ENCODE measurements around the gene WIF1.

The WIF1 gene

DNA sequence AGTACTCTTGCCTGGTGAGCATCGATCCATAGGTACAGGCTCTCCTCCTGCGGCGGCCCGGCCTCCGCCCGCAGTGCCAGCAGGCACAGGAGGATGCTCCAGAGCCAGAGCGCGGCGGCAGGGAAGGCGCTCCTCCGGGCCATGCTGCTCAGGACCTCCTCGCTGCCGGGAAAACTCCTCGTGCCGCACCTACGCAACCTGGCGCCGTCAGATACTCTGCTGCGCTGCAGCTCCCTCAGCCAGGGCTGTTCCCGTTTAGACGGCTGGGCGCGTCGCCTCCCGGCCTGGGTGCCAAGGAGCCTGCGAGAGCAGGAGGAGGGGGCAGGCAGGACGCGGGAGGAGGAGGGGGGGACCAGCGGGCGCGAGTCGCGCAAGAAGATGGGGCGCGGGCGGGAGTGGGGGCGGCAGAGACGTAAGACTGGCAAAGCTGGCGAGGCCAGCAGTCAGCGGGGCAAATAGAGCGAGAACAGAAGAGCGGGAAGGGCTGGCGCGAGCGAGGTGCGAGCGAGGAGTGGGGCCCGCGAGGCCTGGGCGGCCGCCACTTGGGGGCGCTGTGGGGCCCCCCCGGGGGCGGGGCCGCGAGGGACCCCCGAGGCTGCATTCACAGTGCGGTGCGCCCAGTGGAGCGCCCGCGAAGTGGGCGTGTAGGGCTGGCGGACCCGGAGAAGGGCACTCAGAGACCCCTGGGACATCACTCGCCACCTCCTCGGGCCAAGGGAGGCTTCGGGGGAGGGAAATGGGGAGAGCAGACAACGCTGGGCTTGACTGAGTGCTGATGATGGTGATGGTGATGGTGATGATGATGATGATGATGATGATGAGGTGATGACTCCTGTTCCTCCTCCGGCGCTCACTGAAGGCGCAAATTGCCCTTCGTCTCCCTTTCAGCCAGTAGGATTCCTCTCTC, at the start of gene WIF1:
WIF1 (minus strand) TSS at position 257 of the 907 bp plus-strand sequence; CDS start at position 143, 114 bp downstream.
- DNase-seq (ENCODE audit: low spot score), result no peak

GRCh38 chr12:65170209-65170881, 49.2 kb upstream of the WIF1 start:
- peak; percentile 58 for DNase-seq (ENCODE audit: low spot score)

GRCh38 chr12:65169320-65170208, 48.5 kb upstream of the WIF1 start, which contains the start of gene LEMD3:
TSS of gene LEMD3 (plus strand) at chr12:65169583. CDS start at chr12:65169597, 14 bp downstream.
- DNase-seq (ENCODE audit: low spot score), result peak; percentile 86

- peak; percentile 11 for DNase-seq (ENCODE audit: low spot score)
Measured at GRCh38 chr12:65168681-65169319, 47.7 kb upstream of the WIF1 start.

DNA sequence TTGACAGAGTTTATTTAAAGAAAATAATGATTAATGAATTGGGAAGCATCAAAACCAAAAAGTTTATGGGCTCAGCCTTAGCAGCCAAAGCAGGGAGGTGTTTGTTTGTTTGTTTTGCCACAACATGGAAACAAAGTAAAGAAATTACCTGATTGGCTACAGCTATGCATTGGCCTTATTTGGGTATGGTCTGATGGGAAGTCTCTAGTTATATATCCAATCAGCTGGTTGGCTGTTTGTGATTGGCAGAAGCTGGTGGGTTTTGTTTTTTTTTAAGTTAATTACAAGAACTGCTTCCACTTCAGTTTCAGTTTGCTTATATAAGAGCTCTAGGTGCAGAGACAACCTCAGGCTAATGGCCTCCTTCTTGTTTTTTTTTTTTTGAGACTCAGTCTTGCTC, 43.7 kb upstream of the WIF1 start:
- DNase-seq (ENCODE audit: low spot score), result no peak

DNA sequence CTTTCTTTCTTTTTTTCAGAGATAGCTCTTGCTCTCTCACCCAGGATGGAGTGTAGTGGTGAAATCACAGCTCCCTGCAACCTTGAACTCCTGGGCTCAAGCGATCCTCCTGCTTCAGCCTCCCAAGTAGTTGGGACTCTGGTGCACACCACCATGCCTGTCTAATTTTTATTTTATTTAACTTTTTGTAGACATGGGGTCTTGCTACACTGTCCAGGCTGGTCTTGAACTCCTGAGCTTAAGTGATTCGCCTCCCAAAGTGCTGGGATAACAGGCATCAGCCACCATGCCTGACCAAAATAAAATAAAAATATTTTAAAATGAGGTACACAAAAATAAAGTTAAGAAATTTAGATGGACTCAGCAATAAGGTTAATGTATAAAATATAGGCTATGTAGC, 43.1 kb upstream of the WIF1 start:
- no peak for DNase-seq (ENCODE audit: low spot score)

DNA sequence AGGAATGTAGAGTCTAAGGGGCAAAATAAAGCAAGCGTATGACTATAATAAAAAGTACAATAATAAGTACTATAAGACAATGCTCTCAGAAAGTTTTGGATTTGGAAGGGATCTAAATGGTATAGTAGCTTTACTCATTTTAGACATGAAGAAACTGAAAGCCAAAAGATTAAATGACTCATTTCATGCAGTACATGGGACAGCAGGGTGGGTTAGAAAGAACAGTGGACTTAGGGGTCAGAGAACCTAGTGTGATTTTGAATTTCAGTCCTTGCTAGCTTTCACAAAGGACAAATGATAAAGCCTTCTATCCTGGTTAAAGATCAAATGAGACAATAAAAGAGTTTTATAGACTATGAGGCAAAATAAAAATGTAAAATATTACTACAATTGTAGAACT, 41.5 kb upstream of the WIF1 start:
- no peak for DNase-seq (ENCODE audit: low spot score)

GRCh38 chr12:65157091-65157490, 36.0 kb upstream of the WIF1 start:
- DNase-seq (ENCODE audit: low spot score), result no peak

- DNase-seq (ENCODE audit: low spot score), result no peak
Measured at GRCh38 chr12:65156366-65156841, 35.3 kb upstream of the WIF1 start.

GRCh38 chr12:65155784-65156183, 34.7 kb upstream of the WIF1 start:
- DNase-seq (ENCODE audit: low spot score), result no peak

DNA sequence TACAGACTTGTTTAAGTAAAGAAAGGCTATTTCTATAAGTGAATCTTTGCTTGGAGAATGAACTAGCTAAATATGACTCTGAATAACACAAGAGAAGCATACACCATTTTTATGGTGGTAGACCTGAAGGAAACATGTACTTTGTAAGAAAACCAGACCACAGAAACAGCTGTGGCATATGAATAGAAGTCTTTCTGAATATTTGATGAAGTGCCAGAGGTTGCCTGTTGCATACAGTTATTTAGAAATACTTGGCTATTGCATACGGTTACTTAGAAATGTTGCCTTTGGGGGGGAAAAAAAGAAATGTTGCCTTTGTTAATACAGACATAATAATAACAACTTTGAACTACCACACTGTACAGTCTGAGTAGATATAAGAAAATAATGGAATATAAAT, 31.5 kb upstream of the WIF1 start:
- no peak for DNase-seq (ENCODE audit: low spot score)

DNA sequence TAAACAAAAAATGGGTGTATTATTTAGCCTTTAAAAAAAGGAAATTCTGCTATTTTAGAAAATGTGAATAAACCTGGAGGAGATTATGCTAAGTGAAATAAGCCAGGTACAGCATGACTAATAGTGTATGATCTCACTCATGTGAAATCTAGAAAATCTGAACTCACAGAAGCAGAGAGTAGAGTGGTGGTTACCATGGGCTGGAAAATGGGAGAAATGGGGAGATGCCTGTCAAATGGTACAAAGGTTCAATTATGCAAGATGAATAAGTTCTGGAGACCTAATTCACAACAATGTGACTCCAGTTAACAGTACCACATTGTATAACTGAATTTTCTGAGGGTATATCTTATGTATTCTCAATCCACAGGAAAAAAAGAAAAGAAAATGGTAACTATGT, 30.9 kb upstream of the WIF1 start:
- no peak for DNase-seq (ENCODE audit: low spot score)

DNA sequence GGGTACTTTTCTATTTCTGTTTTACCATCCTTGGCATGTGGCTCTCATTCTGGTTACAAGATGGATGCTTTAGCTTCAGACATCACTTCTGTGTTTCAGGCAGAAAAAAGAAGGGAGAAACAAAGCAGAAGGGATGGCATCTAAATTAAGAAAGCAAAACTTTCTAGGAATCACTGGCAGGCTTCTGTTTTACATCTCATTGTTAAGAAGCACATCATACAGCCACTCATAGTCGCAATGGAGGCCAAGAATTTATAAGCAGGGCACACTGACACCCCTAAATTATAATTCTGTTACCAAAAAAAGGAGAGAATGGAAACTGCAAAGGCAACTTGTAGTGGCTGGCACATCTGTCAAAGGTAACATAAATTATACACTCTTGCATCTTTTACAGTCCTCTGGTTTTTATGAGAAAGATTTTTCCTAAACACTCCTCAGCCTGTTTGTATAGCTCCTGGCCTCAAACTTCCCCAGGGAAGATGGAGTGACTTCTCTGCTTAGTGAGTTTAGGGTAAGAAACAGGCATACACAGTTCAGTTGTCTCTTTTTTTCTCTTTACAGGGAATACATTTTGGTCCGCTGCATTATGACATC, 26.3 kb upstream of the WIF1 start:
- DNase-seq (ENCODE audit: low spot score), result no peak

DNA sequence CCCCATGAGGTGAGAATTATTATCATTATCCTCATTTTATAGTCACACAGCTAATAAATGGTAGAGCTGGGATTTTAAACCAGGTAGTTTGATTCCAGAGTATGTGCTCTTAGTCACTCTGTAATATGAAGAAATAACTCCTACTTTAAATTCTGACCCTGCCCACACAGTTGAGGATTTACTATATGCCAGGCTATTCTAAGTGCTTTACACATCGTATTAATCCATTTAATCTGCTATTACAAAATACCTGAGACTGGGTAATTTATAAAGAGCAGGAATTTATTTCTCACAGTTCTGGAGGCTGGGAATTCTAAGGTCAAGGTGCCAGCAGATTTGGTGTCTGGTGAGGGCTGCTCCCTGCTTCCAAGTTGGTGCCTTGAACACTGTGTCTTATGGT, 19.6 kb upstream of the WIF1 start:
- DNase-seq (ENCODE audit: low spot score), result no peak

- no peak for DNase-seq (ENCODE audit: low spot score)
Measured at GRCh38 chr12:65139389-65139788, 18.3 kb upstream of the WIF1 start.

DNA sequence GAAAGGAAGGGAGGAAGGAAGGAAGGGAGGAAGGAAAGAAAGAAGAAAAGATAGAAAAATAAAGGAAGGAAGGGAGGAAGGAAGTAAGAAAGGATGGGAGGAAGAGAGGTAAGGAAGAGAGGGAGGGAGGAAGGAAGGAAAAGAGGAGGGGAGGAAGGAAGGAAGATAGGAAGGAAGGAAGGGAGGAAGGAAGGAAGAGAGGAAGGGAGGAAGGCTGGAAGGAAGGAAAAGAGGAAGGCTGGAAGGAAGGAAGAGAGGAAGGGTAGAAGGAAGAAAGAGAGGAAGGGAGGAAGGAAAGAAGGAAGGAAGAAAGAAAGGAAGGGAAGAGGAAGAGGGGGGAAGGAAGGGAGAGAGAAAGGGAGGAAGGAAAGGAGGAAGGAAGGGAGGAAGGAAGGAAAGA, 12.8 kb upstream of the WIF1 start:
- no peak for DNase-seq (ENCODE audit: low spot score)

DNA sequence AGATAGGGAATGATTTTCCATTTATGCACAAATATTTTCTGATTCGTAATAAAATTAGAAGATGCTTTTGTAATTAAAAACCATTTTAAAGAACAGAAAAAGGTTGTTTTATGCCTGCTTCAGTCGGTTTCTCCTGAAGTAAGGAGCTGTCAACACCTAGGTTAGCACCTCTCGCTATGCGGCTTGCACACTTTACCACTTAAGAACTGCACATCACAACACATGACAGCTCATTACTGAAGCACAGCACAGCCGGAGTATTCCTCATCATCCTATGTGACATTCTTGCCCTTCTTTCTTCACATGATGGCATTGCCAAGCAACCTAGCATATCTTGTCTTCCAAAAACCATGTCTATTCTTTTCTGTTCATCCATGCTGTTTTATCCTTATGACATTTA, 5.4 kb upstream of the WIF1 start:
- no peak for DNase-seq (ENCODE audit: low spot score)

- no peak for DNase-seq (ENCODE audit: low spot score)
Measured at GRCh38 chr12:65125975-65126374, 4.9 kb upstream of the WIF1 start.

GRCh38 chr12:65125247-65125646, 4.1 kb upstream of the WIF1 start:
- DNase-seq (ENCODE audit: low spot score), result no peak

DNA sequence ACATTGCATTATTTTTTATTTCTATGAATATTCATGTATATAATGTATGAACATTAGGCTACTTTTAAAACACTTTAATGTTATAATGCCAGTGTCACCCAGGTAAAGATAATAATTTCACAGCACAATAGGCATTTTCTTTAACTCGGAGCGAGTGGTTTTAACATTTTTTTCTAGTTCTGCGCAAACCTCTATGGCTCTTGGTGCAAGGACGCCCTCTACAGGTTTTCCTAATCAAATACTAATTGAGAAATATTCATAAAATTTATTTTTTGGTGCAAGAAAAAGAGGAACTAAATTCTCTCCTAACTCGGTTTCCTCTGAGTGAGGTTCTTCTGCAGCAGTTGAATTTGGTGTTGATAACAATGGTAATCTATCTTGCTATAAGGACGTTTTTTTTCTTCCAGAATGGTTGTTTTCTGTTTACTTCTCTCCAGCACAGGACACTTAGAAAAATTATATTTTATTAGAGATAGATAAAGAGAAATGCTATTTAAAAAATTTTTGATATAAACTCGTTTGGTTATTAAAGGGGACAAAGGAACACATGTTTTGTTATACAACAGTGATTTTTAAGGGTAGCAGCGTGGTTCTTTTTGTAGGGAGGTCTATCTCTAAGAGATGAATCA, 2.4 kb upstream of the WIF1 start:
- peak; percentile 63 for DNase-seq (ENCODE audit: low spot score)

DNA sequence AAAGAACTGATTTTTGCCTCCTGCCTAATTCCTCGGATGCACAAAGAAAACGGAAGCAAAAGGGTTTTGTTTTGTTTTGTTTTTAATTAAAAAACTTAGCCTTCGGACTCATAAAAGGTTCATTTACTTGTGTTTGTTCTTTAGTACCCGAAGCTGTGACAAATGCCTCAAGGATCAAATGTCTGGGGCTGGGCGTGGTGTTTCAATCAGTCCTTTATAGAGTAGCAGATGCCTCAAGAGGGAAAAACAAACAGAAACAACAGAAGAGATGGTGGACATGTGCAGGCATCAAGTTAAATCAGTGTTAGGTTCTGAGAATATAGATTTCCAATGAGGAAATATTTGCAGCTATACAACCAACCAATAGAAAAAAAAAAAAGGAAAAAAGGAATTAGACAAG, 1.6 kb upstream of the WIF1 start:
- no peak for DNase-seq (ENCODE audit: low spot score)

All from kidney capillary endothelial cell (primary cell).